Omental fat pad (tissue), 4 donors: ENCODE data around the gene MEGF11. TPM values are rescaled to one million over a fixed set of nuclear protein-coding genes. Genes with fewer than 3 reads are reported as not detected.

Experiments
- ATAC-seq: fragments of 150-250 bp; one replicate; pipeline ENCODE4 v1.9.1; 2016; ENCODE audit warnings: mild to moderate bottlenecking, moderate library complexity; ENCODE audit not compliant: low FRiP score
- DNase-seq: peaks from one replicate; pipeline ENCODE4 v3.0.0-alpha.2; 2019; ENCODE audit warnings: low spot score
- CTCF ChIP-seq, 3 donors: fragments of 450-650 bp; IDR thresholded peaks; one replicate each; pipeline ENCODE4 v1.5.1; 2016 to 2017; ENCODE audit warnings: antibody characterized with exemption in 3 of 3, mild to moderate bottlenecking in 3 of 3, moderate library complexity in 2 of 3
- total RNA-seq, 4 donors: library from RNA; depleted of rRNA; stranded (reverse); fragments of >200 nt; gene quantifications; one replicate each; pipeline ENCODE4 v1.1.0, GENCODE V29; 2016

MEGF11 gene
- total RNA-seq, 4 donors from 2014 or later, result 0.47 TPM; not detected in 3

- no peak for TF ChIP-seq CTCF (IDR thresholded peaks at IDR 0.05)
- no peak for DNase-seq
- no peak for ATAC-seq
These were observed 351.7 kb downstream of the MEGF11 start for GRCh38 chr15:65901836-65902235.

DNA sequence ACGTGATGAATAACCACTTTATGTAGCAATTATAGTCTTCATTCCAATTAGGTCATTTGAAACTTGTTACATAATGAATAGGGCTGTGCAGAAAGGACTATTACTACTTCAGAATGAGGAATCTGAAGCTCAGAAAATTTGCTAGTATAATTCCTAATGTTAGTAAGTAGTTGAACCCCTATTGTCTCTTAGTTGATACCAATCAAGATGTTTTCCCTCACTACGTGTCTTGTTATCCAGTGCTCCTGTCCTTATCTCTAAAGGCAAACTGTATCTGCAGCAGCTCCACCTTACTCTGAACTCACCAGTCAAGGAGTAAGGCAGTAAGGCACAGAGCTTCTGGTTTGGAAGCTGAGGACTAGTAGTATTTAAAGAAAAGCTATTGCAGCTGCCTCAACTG, 352.2 kb downstream of the MEGF11 start:
- no peak for TF ChIP-seq CTCF (IDR thresholded peaks at IDR 0.05)
- no peak for ATAC-seq

GRCh38 chr15:65900488-65900887, 353.1 kb downstream of the MEGF11 start:
- ATAC-seq (no peak), DNase-seq (no peak)
- TF ChIP-seq CTCF (IDR thresholded peaks at IDR 0.05), result no peak

More for the DNA sequence above, 352.2 kb downstream of the MEGF11 start:
- DNase-seq, result no peak

GRCh38 chr15:65896236-65896635, 357.3 kb downstream of the MEGF11 start:
- no peak for ATAC-seq
- TF ChIP-seq CTCF (IDR thresholded peaks at IDR 0.05), result no peak
- DNase-seq, result no peak

DNA sequence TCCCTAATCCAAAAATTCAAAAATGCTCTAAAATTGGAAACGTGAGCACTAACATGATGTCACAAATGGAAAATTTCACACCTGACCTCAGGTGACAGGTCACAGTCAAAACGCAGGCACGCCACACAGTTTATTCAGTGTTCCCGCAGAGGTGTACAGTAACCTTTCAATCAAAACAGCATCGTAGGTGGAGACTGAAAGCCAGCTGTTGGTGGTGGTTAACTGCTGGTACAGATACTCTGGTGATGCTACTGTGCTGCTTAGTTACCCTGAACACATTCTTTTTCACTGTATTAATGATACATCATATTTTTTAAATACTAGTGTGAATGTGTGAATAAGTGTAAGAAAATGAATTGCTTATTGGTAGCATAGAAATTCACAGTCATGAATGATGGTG, 360.5 kb downstream of the MEGF11 start:
- no peak for DNase-seq
- no peak for TF ChIP-seq CTCF (IDR thresholded peaks at IDR 0.05)

DNA sequence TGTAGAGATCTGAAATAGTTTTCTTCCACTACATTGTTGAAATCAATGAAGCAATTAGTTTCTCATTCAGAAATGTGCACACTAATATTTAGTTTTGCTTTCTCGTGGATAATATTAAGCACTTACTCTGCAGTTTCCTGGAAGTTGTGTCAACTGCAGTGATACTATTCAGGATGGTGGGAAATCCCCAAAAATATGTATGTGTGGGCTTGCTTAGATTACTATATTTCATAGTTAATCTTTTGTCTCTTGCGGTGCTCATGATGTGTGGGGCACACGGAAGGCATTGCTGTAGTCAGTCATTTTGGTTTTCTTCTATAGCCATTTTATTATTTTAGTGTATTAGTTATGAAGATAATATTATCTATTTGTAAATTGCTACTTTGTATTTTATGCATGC, 364.6 kb downstream of the MEGF11 start:
- TF ChIP-seq CTCF (IDR thresholded peaks at IDR 0.05), result no peak
- no peak for DNase-seq

More for the DNA sequence above, 360.5 kb downstream of the MEGF11 start:
- no peak for ATAC-seq

GRCh38 chr15:65887565-65887964, 366.0 kb downstream of the MEGF11 start:
- no peak for TF ChIP-seq CTCF (IDR thresholded peaks at IDR 0.05)
- no peak for ATAC-seq
- no peak for DNase-seq

More for the DNA sequence above, 364.6 kb downstream of the MEGF11 start:
- no peak for ATAC-seq
